ENCODE results near the gene SEPTIN2. TPM values are rescaled to one million over a fixed set of nuclear protein-coding genes. Genes with fewer than 3 reads are reported as not detected.

The SEPTIN2 gene
- total and polyA plus RNA-seq, 10 of the 15 experiments (the other 5 are each of a cell fraction or from before 2014, with no cell fraction given): 169 to 474 (median 269) TPM

DNA sequence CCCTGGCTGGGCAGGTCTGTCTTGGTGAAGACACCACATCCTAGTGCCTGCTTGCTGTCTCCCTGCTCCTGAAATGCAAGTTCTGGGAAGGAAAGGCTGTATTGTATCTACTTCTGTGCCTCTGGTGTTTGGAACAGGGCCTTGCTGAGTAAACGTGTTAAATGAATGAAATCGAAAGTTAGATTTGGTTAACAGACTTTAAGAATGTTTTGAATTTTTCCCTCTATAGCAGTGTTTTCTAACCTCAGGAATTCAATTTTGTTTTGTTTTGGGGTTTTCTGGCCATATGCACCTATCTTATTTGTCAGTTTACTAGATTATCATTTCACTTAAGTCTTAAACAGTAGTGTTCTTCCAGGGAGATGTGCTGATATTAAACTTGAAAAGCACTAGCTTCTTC is 61.1 kb downstream of the SEPTIN2 start (continued):
- no peak for TF ChIP-seq SPI1 (IDR thresholded peaks at IDR 0.05; ENCODE audit: borderline replicate concordance, insufficient read depth, low read depth, low read length)
- TF ChIP-seq BRCA1 (IDR thresholded peaks at IDR 0.05; ENCODE audit: low read depth, low read length): no peak
- TF ChIP-seq HDAC6 (IDR thresholded peaks at IDR 0.05; ENCODE audit: unreplicated experiment): no peak
- no peak for TF ChIP-seq BCL11A (IDR thresholded peaks at IDR 0.05; ENCODE audit: low read depth, low read length)
- TF ChIP-seq, protein P1, sequence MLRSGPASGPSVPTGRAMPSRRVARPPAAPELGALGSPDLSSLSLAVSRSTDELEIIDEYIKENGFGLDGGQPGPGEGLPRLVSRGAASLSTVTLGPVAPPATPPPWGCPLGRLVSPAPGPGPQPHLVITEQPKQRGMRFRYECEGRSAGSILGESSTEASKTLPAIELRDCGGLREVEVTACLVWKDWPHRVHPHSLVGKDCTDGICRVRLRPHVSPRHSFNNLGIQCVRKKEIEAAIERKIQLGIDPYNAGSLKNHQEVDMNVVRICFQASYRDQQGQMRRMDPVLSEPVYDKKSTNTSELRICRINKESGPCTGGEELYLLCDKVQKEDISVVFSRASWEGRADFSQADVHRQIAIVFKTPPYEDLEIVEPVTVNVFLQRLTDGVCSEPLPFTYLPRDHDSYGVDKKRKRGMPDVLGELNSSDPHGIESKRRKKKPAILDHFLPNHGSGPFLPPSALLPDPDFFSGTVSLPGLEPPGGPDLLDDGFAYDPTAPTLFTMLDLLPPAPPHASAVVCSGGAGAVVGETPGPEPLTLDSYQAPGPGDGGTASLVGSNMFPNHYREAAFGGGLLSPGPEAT (IDR thresholded peaks at IDR 0.05; ENCODE audit: low read depth): no peak
- TF ChIP-seq NBN (IDR thresholded peaks at IDR 0.05): peak; percentile 50; the same call in 1 of the 2 replicates
- TF ChIP-seq RELA (IDR thresholded peaks at IDR 0.05; ENCODE audit: borderline replicate concordance, partially characterized antibody): no peak
- TF ChIP-seq NRF1 (conservative IDR thresholded peaks at IDR 0.05; ENCODE audit: low read depth, low read length): no peak
- no peak for TF ChIP-seq MTA3 (IDR thresholded peaks at IDR 0.05; ENCODE audit: borderline replicate concordance, low read length)
- TF ChIP-seq, protein P2, sequence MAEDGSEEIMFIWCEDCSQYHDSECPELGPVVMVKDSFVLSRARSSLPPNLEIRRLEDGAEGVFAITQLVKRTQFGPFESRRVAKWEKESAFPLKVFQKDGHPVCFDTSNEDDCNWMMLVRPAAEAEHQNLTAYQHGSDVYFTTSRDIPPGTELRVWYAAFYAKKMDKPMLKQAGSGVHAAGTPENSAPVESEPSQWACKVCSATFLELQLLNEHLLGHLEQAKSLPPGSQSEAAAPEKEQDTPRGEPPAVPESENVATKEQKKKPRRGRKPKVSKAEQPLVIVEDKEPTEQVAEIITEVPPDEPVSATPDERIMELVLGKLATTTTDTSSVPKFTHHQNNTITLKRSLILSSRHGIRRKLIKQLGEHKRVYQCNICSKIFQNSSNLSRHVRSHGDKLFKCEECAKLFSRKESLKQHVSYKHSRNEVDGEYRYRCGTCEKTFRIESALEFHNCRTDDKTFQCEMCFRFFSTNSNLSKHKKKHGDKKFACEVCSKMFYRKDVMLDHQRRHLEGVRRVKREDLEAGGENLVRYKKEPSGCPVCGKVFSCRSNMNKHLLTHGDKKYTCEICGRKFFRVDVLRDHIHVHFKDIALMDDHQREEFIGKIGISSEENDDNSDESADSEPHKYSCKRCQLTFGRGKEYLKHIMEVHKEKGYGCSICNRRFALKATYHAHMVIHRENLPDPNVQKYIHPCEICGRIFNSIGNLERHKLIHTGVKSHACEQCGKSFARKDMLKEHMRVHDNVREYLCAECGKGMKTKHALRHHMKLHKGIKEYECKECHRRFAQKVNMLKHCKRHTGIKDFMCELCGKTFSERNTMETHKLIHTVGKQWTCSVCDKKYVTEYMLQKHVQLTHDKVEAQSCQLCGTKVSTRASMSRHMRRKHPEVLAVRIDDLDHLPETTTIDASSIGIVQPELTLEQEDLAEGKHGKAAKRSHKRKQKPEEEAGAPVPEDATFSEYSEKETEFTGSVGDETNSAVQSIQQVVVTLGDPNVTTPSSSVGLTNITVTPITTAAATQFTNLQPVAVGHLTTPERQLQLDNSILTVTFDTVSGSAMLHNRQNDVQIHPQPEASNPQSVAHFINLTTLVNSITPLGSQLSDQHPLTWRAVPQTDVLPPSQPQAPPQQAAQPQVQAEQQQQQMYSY (CRISPR knock-in tag; IDR thresholded peaks at IDR 0.05): no peak
- TF ChIP-seq NFIC (IDR thresholded peaks at IDR 0.05; ENCODE audit: low read depth, low read length): no peak
- TF ChIP-seq, protein P3, sequence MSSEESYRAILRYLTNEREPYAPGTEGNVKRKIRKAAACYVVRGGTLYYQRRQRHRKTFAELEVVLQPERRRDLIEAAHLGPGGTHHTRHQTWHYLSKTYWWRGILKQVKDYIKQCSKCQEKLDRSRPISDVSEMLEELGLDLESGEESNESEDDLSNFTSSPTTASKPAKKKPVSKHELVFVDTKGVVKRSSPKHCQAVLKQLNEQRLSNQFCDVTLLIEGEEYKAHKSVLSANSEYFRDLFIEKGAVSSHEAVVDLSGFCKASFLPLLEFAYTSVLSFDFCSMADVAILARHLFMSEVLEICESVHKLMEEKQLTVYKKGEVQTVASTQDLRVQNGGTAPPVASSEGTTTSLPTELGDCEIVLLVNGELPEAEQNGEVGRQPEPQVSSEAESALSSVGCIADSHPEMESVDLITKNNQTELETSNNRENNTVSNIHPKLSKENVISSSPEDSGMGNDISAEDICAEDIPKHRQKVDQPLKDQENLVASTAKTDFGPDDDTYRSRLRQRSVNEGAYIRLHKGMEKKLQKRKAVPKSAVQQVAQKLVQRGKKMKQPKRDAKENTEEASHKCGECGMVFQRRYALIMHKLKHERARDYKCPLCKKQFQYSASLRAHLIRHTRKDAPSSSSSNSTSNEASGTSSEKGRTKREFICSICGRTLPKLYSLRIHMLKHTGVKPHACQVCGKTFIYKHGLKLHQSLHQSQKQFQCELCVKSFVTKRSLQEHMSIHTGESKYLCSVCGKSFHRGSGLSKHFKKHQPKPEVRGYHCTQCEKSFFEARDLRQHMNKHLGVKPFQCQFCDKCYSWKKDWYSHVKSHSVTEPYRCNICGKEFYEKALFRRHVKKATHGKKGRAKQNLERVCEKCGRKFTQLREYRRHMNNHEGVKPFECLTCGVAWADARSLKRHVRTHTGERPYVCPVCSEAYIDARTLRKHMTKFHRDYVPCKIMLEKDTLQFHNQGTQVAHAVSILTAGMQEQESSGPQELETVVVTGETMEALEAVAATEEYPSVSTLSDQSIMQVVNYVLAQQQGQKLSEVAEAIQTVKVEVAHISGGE (CRISPR knock-in tag; IDR thresholded peaks at IDR 0.05): no peak
- no peak for TF ChIP-seq CREM (IDR thresholded peaks at IDR 0.05; ENCODE audit: low read depth)
- no peak for TF ChIP-seq SREBF1 (IDR thresholded peaks at IDR 0.05; ENCODE audit: low read length)
- no peak for TF ChIP-seq MEF2A (IDR thresholded peaks at IDR 0.05; ENCODE audit: insufficient read depth, low read depth, low read length)
- no peak for TF ChIP-seq ETV6 (conservative IDR thresholded peaks at IDR 0.05 in 1 of 2, IDR thresholded peaks at IDR 0.05 in 1 of 2; ENCODE audit: borderline replicate concordance in 1 of 2, low read depth in 1 of 2)
- TF ChIP-seq RUNX3 (IDR thresholded peaks at IDR 0.05; ENCODE audit: low read length): 0 out of 2 replicates have a peak, but pooled peaks have one; percentile 40
- TF ChIP-seq, protein P4, sequence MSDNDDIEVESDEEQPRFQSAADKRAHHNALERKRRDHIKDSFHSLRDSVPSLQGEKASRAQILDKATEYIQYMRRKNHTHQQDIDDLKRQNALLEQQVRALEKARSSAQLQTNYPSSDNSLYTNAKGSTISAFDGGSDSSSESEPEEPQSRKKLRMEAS (IDR thresholded peaks at IDR 0.05; ENCODE audit: low read depth, low read length): no peak
- TF ChIP-seq, protein P5, sequence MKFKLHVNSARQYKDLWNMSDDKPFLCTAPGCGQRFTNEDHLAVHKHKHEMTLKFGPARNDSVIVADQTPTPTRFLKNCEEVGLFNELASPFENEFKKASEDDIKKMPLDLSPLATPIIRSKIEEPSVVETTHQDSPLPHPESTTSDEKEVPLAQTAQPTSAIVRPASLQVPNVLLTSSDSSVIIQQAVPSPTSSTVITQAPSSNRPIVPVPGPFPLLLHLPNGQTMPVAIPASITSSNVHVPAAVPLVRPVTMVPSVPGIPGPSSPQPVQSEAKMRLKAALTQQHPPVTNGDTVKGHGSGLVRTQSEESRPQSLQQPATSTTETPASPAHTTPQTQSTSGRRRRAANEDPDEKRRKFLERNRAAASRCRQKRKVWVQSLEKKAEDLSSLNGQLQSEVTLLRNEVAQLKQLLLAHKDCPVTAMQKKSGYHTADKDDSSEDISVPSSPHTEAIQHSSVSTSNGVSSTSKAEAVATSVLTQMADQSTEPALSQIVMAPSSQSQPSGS (IDR thresholded peaks at IDR 0.05; ENCODE audit: low read length): no peak
- TF ChIP-seq TARDBP (IDR thresholded peaks at IDR 0.05; ENCODE audit: borderline replicate concordance): no peak
- no peak for TF ChIP-seq SMC3 (IDR thresholded peaks at IDR 0.05; ENCODE audit: borderline replicate concordance, low read length)

All from GM12878 (cell line).